DND-41 (cell line): ENCODE results near the gene F7.

Source experiments
- ATAC-seq: fragments of 200-7000 bp; cut with Tn5 transposase; 3 replicates; pipeline ENCODE4 v1.9.1; 2021; ENCODE audit warnings: low read depth; ENCODE audit not compliant: insufficient read depth
- DNase-seq: peaks from one replicate; pipeline ENCODE4 v3.0.0-alpha.2; 2020
- H2AFZ ChIP-seq: 2 replicates; pipeline ENCODE4 v1.6.0; 2012; ENCODE audit warnings: low read depth, low read length
- H3K27ac ChIP-seq: 2 replicates; pipeline ENCODE4 v1.5.1; 2012; ENCODE audit warnings: low read length, inconsistent platforms
- H3K27me3 ChIP-seq: fragments of 200-600 bp; sonication (generic); 2 replicates; pipeline ENCODE4 v1.6.0; 2012; ENCODE audit warnings: low read length, mild to moderate bottlenecking, inconsistent platforms; ENCODE audit not compliant: insufficient read depth, poor library complexity
- H3K36me3 ChIP-seq: 2 replicates; pipeline ENCODE4 v1.5.1; 2012; ENCODE audit warnings: low read length, inconsistent platforms; ENCODE audit not compliant: insufficient read depth
- H3K4me1 ChIP-seq: 2 replicates; pipeline ENCODE4 v1.5.1; 2012; ENCODE audit warnings: mild to moderate bottlenecking, low read length; ENCODE audit not compliant: insufficient read depth
- H3K4me2 ChIP-seq: 2 replicates; pipeline ENCODE4 v1.6.0; 2012; ENCODE audit warnings: mild to moderate bottlenecking, moderate library complexity, low read length, inconsistent platforms; ENCODE audit not compliant: insufficient read depth
- H3K4me3 ChIP-seq, 2 experiments: fragments of 200-600 bp in 1 of 2; shearing (Covaris generic) in 1 of 2; 2 replicates each; pipeline ENCODE4 v1.5.1; 2012 to 2016; ENCODE audit warnings: inconsistent platforms in 2 of 2, low read length in 2 of 2, mild to moderate bottlenecking in 2 of 2, low read depth in 1 of 2, moderate library complexity in 1 of 2
- H3K79me2 ChIP-seq: 2 replicates; pipeline ENCODE4 v1.6.0; 2012; ENCODE audit warnings: low read length, inconsistent platforms; ENCODE audit not compliant: insufficient read depth
- H3K9ac ChIP-seq: 2 replicates; pipeline ENCODE4 v1.6.0; 2012; ENCODE audit warnings: low read depth, mild to moderate bottlenecking, inconsistent platforms, low read length, moderate library complexity
- H3K9me3 ChIP-seq: 2 replicates; pipeline ENCODE4 v1.5.1; 2012; ENCODE audit warnings: low read length, moderate library complexity, mild to moderate bottlenecking, inconsistent platforms; ENCODE audit not compliant: insufficient read depth, severe bottlenecking
- H4K20me1 ChIP-seq: 2 replicates; pipeline ENCODE4 v1.6.0; 2012; ENCODE audit warnings: low read length; ENCODE audit not compliant: insufficient read depth
- EZH2 ChIP-seq: IDR thresholded peaks from 3 replicates; pipeline ENCODE4 v1.6.1; 2012; ENCODE audit warnings: borderline replicate concordance, low read depth, mild to moderate bottlenecking, moderate library complexity, low read length, inconsistent platforms; ENCODE audit not compliant: severe bottlenecking
- TF ChIP-seq, protein P1 (sequence below): IDR thresholded peaks from 2 replicates; pipeline ENCODE4 v1.5.1; 2012; ENCODE audit warnings: borderline replicate concordance, low read length, moderate library complexity, mild to moderate bottlenecking; ENCODE audit not compliant: poor library complexity, severe bottlenecking; ENCODE audit errors: extremely low read depth

F7 gene

GRCh38 chr13:113088691-113089020 lies 16.9 kb upstream of the F7 start:
- TF ChIP-seq, protein P1, sequence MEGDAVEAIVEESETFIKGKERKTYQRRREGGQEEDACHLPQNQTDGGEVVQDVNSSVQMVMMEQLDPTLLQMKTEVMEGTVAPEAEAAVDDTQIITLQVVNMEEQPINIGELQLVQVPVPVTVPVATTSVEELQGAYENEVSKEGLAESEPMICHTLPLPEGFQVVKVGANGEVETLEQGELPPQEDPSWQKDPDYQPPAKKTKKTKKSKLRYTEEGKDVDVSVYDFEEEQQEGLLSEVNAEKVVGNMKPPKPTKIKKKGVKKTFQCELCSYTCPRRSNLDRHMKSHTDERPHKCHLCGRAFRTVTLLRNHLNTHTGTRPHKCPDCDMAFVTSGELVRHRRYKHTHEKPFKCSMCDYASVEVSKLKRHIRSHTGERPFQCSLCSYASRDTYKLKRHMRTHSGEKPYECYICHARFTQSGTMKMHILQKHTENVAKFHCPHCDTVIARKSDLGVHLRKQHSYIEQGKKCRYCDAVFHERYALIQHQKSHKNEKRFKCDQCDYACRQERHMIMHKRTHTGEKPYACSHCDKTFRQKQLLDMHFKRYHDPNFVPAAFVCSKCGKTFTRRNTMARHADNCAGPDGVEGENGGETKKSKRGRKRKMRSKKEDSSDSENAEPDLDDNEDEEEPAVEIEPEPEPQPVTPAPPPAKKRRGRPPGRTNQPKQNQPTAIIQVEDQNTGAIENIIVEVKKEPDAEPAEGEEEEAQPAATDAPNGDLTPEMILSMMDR, result no peak
- no peak for TF ChIP-seq EZH2
- Histone ChIP-seq H3K4me1 (no peaks in the 10 kb centered on the region), H4K20me1 (no peaks in the 10 kb centered on the region; the same call in none of the 2 replicates), H3K4me3 (no peak overlapping the region), H3K79me2 (no peaks in the 10 kb centered on the region), H3K27me3 (no peaks in the 10 kb centered on the region), H3K9ac (no peak overlapping the region), H2AFZ (no peak overlapping the region), H3K36me3 (no peaks in the 10 kb centered on the region), H3K4me2 (no peak overlapping the region), H3K9me3 (peaks cover 9% of the 10 kb centered on the region), H3K27ac (no peak overlapping the region)
- no peak for ATAC-seq
- no peak for DNase-seq

DNA sequence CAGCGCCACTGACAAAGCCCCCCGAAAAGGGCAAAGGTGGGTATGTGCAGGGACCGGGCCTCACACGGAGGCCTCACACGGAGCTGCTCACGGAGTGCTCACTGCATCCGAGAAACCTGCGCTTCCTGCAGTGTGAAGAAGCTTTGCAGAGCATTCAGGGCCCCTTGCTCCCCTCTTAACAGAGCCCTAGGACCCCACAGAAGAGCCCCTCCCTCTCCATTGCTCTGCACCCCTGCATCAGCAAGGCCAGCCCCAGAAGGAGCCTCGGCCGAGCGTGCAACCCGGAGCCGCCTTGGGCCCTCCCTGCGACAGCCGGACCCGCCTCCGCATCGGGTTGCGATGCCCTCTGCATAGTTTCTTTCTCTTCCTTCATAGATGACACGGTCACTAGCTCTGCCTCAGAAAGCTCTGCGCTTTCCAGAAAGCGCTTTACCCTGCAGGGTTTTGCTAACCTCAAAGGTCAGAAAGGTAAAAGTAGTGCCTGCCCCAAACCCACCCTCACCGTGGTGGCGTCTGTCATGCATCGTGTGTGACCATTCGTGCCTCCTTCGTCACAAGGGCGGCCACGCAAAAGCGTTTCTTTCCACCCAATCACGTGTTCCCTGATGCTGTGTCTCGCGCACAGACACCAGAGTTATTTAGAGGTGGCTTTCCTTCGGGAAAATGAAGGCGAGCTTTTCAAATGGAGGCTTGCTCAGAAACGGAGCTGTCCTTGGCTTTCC lies 15.7 kb upstream of the F7 start:
- H2AFZ ChIP-seq, result no peak overlapping the region
- DNase-seq (no peak), ATAC-seq (no peak)
- H3K4me1 ChIP-seq, result no peaks in the 10 kb centered on the region
- no peak for TF ChIP-seq EZH2
- TF ChIP-seq, protein P1, result no peak
- H3K27ac ChIP-seq, result no peak overlapping the region
- no peaks in the 10 kb centered on the region for H3K36me3 ChIP-seq
- no peak overlapping the region for H3K4me2 ChIP-seq
- no peaks in the 10 kb centered on the region for H3K27me3 ChIP-seq
- no peak overlapping the region for H3K9ac ChIP-seq
- peaks cover under 1% of the 10 kb centered on the region for H4K20me1 ChIP-seq
- H3K9me3 ChIP-seq, result peaks cover 6% of the 10 kb centered on the region
- no peak overlapping the region for H3K4me3 ChIP-seq
- H3K79me2 ChIP-seq, result no peaks in the 10 kb centered on the region

- Histone ChIP-seq H3K79me2 (no peaks in the 10 kb centered on the region), H3K4me1 (no peaks in the 10 kb centered on the region), H3K9me3 (peaks cover under 1% of the 10 kb centered on the region), H4K20me1 (peaks cover 5% of the 10 kb centered on the region), H3K4me2 (no peak overlapping the region), H3K27ac (no peak overlapping the region), H2AFZ (no peak overlapping the region), H3K4me3 (no peak overlapping the region), H3K9ac (no peak overlapping the region), H3K36me3 (no peaks in the 10 kb centered on the region), H3K27me3 (no peaks in the 10 kb centered on the region)
- TF ChIP-seq EZH2, result no peak
- TF ChIP-seq, protein P1, result no peak
- no peak for ATAC-seq
- no peak for DNase-seq
Observed at GRCh38 chr13:113090415-113090770, 15.2 kb upstream of the F7 start.

DNA sequence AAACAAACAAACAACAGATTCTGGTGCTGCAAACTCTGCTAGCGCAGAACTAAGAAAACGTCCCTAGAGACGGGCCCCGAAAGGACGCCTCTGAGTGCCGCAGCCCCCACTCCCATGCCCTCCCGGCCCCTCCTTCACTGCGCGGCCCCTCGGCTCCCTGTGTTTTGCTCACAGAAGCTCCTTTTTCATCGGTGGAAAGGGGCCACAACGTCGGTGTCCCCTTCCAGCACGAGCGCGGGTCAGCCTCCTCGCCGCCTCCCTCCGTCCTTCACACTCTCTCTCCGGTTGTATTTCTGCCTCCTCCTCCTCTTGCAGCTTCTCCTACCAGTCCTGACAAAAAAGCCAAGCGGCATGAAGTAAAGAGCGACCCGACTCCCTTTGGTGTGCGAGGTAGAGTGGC lies 14.8 kb upstream of the F7 start:
- Histone ChIP-seq H3K4me3 (no peak overlapping the region), H2AFZ (no peak overlapping the region), H3K27me3 (no peaks in the 10 kb centered on the region), H3K4me2 (no peak overlapping the region), H3K9me3 (no peaks in the 10 kb centered on the region), H3K27ac (no peak overlapping the region), H3K36me3 (no peaks in the 10 kb centered on the region), H3K9ac (no peak overlapping the region), H3K79me2 (no peaks in the 10 kb centered on the region), H4K20me1 (peaks cover 5% of the 10 kb centered on the region), H3K4me1 (no peaks in the 10 kb centered on the region)
- DNase-seq (no peak), ATAC-seq (no peak)
- no peak for TF ChIP-seq EZH2
- TF ChIP-seq, protein P1, result no peak
